ENCODE measurements around the gene TBCA.
"Not testable (repeated sequence)": the region's sequence is repeated elsewhere in the genome, so short reads cannot be mapped to it uniquely, and the experiment has no call there.

Gene TBCA

GRCh38 chr5:77699569-77699968 is 76.6 kb downstream of the TBCA start:
- DNase-seq, result not testable (repeated sequence)

DNA sequence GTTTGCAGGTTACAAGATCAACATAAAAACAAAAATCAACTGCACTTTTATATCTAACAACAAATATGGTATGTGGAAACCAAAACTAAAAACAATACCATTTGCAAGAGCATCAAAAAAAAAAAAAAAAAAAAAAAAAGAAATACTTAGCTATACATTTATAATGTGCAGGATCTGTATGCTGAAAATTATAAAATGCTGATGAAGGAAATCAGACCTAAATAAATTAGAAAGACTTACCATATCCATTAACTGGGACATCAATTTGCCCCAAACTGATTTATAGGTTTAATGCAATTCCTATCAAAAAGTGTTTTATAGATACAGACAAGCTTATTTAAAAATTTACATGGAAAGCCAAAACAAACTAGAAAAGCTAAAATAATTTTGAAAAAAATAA is 77.2 kb downstream of the TBCA start:
- no peak for DNase-seq

DNA sequence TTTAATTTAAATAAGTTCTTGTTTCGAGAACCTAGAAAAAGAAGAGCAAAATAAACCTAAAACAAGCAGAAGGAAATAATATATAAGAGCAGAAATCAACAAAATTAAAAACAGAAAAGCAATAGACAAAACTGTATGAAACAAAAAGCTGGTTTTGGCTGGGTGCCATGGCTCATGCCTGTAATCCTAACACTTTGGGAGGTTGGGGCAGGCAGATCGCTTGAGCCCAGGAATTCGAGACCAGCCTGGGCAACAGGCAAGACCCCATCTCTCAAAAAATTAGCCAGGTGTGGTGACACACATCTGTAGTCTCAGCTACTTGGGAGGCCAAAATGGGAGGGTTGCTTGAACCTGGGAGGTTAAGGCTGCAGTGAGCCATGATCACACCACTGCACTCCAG is 78.4 kb downstream of the TBCA start:
- DNase-seq, result no peak

DNA sequence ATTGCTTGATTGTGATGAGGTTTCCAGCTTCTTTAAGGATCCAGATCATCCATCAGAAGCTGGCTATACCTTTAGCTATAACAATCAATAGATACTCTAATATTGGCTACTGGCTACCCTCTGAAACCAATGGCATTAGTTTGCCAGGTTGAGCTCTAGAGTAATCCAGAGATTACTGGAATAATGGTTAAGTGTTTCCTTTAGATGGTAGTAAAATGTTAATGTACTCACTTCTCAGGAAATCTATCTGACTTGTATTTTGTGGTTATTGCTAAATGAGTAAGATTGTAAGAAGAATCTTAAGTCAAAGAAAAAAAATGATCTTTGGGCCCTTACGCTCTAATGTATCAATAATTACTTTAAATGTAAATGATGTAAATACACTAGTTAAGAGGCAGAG is 80.0 kb downstream of the TBCA start:
- no peak for DNase-seq

GRCh38 chr5:77693913-77694312 is 82.2 kb downstream of the TBCA start:
- DNase-seq, result no peak

DNA sequence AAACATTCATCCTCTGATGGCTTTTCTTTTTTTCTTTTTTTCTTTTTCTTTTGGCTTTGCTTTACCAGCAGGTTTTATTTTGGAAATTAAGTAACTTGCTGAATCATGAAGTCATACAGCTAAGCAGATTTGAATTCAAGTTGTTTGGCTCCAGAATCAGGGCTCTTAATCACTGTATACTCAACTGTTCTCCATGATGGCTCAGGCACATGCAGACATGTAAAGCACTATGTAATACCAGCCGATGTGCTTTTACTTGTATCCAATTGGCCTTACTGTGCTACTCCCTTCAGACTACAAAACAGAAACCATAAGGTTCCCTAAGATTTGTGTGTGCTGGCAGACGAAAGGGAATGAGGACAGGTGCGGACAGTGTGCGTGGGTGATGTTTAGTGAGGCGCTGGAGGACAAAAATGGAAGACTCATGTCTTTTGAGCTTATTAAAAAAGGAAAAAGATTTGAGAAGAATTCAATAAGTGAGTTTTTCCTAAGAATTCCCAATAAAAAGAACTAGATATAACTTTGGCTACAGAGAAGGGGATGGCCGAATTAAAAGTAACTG is 92.9 kb downstream of the TBCA start:
- no peak for DNase-seq

DNA sequence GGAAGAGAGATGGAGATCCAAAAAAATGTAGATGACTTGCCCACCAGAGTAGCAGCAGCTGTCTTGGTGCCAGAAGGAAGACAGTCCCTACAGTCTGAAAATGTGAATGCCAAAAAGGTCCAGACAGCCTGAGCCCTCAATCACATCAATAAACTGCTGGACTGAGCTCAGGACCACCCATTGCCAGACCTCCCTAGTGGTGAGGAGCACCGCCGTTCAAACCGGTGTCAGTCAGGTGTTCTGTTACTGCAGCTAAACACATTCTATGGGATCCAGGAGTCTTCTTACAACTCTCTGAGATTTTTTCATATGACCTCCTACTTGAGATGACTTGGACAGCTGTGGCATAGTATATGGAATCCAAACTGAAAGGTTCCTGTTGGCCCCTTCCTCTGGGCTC is 105.6 kb downstream of the TBCA start:
- no peak for DNase-seq

GRCh38 chr5:77669677-77670076 is 106.5 kb downstream of the TBCA start:
- DNase-seq, result no peak

DNA sequence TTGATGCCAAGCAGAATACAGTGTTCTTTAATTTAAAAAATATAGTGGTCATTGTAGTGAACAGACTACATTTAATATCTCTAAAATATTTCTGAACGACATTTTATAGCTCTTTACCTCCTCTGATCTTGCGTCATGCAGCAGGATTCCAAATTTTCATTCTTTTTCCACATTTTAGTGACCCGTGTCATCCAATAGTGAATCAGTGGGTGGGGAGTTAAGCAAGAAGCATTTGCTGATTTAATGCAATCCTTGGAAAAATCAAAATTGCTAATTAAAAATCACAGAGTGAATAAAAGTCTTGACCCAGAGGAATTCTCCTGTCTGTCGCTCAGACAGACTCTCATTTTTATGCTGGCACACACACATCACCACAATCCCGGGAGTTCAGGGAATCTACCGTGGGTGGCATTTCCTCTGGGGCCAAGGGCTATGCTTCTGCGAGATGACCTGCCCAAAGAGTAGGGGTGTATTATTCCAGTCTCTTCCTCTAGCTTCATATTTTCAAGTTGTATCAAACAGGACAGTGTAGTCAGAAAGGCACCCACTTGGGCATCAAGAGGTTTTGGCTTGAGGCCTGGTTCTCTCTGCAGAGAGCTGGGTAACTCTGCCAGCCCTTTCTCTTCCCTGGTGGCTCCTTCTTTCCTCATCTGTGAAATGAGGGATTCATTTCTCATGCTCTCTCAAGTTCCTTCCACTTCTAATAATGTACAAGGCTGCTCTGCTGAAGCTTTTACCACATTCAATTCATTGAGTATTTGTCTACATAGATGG is 112.9 kb downstream of the TBCA start:
- DNase-seq, result no peak

GRCh38 chr5:77662635-77663034 is 113.5 kb downstream of the TBCA start:
- DNase-seq, result no peak

GRCh38 chr5:77658662-77659061 is 117.5 kb downstream of the TBCA start:
- DNase-seq, result no peak

GRCh38 chr5:77651343-77651742 is 124.8 kb downstream of the TBCA start:
- no peak for DNase-seq

DNA sequence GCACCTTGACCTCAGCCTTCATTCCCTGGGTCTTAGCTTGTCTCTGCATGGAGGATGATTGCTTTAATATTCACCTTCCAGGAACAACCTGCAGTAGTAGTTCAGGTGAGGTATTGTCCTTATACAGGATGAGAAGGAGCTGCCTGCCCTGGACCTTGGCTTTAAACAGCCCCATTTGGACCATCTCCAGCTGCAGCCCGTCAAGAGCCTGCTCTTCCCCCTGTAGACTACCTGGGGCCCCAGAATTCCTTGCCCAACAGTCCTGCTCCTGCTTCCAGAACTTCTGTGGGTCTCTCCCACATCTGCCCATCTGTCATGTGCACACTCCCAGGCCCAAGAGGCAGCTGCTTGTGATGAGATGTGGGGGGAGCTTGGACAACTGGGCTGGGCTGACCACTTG is 125.5 kb downstream of the TBCA start:
- no peak for DNase-seq

- no peak for DNase-seq
These were observed 126.4 kb downstream of the TBCA start for GRCh38 chr5:77649776-77650175.

- DNase-seq, result no peak
These were observed 130.0 kb downstream of the TBCA start for GRCh38 chr5:77645995-77646639.

- peak; percentile 80 for DNase-seq
These were observed 130.8 kb downstream of the TBCA start for GRCh38 chr5:77645158-77645994.

GRCh38 chr5:77644371-77645157 is 131.6 kb downstream of the TBCA start:
- DNase-seq, result peak; percentile 57

DNA sequence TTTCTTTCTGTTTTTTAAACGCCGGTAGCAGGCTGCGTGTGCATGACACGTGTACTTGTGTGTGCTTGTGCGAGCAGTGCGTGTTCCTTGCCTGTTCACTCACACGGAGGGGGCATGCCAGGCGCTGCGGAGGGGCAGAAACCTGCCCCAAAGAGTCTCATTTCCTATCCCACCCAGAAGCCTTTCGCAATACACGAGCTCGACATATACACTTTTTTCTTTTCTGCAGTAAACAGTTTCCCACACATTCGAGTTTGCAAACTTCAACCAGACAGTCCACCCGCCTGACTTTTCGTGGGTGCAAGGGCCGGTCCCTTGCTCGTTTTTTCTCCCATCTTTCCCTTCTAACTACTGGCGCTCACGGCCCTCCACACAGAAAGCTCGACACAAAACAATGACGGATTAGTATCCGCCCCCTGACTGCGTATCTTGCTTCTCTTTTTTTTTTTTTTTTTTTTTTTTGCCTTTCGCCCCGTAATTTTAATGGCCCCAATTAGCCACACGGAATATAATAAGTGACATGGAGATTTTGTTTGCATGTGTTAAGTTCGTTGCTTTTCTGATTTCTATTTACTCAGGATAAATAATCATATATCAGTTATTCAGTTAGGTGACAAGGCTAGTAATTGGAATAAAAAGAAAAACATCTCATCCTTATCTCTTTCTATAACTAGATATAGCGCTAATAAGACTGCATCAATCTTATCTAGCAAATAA is 132.3 kb downstream of the TBCA start:
- peak; percentile 55 for DNase-seq

DNA sequence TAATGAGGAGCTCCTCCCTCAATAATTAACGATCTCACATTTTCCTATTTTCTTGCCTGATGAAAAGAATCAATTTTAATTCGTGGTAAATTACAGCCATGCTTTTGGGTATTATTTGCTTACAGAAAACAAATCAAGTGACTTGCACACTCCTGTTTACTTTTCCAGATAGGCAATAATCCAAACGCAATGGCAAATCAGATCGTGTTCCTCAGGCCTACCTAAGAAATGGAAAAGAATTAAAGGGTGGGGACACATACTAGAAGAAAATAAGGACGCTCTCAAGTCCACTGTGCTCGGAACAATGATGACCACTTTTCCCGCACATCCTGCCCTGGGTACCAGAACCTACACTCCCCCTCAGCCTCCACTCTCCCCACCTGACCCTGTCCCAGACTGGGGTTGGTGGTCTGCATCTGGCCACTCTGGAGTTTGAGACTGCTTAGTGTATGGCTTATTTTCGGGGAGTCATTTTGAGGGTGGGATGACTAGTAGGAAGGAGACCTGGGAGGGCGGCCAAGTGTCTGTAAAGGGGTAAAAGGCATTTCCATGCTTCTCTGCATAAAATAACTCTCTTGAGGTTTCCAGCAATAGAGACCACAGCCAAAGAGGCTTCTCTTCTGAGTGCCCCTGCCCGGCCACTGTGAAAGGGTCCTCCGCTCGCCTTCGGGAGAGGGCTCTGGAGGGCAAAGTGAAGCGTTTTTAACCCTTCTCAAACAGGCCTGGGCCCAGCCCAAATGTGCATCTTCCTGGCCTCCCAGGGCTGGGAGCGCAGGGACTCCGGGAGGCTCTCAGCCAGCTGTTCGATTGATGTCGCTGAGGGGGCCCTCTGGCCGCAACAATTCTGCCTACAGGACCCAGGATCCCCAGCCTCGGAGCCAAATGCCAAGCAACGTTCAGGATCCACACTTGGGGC is 133.1 kb downstream of the TBCA start:
- DNase-seq, result no peak

DNA sequence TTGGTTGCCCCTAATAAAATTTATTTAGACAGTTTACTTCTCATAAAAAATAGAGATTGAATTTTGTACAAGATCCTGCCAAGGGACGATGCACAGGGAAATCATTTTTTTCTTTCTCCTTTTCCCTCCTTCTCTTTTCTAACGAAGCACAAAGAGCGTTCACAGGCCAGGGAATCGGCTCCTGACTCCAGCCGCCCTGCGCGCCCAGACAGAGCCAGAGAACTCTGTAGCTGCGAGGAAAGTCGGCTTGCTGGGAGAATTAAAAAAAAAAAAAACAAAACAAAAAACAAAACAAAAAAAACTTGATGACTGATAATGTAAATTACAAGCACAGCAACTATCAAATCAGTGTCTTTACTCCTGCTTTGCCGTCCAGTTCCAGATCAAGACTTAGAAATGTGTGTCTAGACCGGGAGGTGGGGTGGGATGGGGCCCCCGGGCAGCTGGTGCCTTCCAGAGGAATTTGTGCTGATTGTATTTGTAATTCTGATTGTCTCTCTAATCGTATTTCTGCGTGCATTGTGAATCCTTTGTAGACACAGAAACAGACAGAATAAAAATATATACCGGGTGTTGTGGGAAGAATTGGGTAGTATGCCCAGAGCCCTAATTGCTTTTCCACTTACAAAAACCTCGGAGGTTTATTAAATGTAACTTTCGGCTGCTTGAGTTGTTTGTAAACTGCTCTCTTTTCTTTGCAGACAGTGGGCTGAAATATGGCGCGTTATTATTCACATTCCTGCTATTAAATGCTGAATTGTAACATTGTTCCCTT is 134.0 kb downstream of the TBCA start:
- DNase-seq, result no peak
